ENCODE results near the gene KCNAB1. TPM values are rescaled to one million over a fixed set of nuclear protein-coding genes. Genes with fewer than 3 reads are reported as not detected.
"Not testable (repeated sequence)": the region's sequence is repeated elsewhere in the genome, so short reads cannot be mapped to it uniquely, and the experiment has no call there.

KCNAB1 gene
- total and polyA plus RNA-seq, 10 of the 15 experiments (the other 5 are each of a cell fraction or from before 2014, with no cell fraction given), result 0.11 to 0.69 (median 0.43) TPM; not detected in 6

DNA sequence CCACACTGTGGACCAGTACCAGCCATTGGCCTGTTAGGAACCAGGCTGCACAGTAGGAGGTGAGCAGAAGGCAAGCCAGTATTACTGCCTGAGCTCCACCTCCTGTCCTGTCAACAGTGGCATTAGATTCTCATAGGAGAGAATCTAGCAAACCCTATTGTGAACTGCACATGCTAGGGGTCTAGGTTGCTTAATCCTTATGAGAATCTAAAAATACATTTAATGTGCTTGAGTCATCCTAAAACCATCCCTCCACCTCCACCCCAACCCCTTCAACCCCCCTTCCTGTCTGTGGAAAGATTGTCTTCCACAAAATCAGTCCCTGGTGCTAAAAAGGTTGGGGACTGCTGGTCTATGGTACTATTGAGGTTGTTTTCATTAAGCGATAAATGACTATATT, 49.3 kb upstream of the KCNAB1 start:
- intact Hi-C loops (cut with micrococcal nuclease; ENCODE audit: unreplicated experiment) (no loop called here), in situ Hi-C loops (cut with MboI) (no loop called here)
- SMC1A ChIA-PET (ENCODE audit: uncharacterized antibody, unreplicated experiment), result no interaction called here
- no TSS peak for BruUV-seq (replicated peaks)
- H3K27ac ChIP-seq (ENCODE audit: control insufficient read depth, insufficient read depth), result no peak overlapping the region
- H3K4me2 ChIP-seq (ENCODE audit: control insufficient read depth, insufficient read depth), result no peak overlapping the region
- H2AFZ ChIP-seq (ENCODE audit: control insufficient read depth, low read depth, low read length), result no peak overlapping the region
- no peaks in the 10 kb centered on the region for H3K36me3 ChIP-seq (ENCODE audit: control insufficient read depth in 2 of 2, insufficient read depth in 2 of 2, low read length in 1 of 2)
- DNase-seq (ENCODE audit: low read depth, low spot score) (no peak), FAIRE-seq (no peak), ATAC-seq (no peak)
- no peak overlapping the region for H3K4me3 ChIP-seq
- H3K9me3 ChIP-seq (replicated peaks; ENCODE audit: control insufficient read depth, insufficient read depth, low read length), result no peaks in the 10 kb centered on the region
- RAD21 ChIA-PET (ENCODE audit: unreplicated experiment), result no interaction called here
- TF ChIP-seq ASH2L (IDR thresholded peaks at IDR 0.05; ENCODE audit: borderline replicate concordance, low read depth), result no peak
- TF ChIP-seq PAX5 (IDR thresholded peaks at IDR 0.05; ENCODE audit: borderline replicate concordance, low read depth, low read length), result no peak
- no peak for TF ChIP-seq EED (IDR thresholded peaks at IDR 0.05; ENCODE audit: low read depth)
- TF ChIP-seq STAT3 (IDR thresholded peaks at IDR 0.05; ENCODE audit: low read depth, low read length), result no peak
- no peak for TF ChIP-seq TBL1XR1 (IDR thresholded peaks at IDR 0.05; ENCODE audit: low read depth, low read length)
- TF ChIP-seq, protein P1, sequence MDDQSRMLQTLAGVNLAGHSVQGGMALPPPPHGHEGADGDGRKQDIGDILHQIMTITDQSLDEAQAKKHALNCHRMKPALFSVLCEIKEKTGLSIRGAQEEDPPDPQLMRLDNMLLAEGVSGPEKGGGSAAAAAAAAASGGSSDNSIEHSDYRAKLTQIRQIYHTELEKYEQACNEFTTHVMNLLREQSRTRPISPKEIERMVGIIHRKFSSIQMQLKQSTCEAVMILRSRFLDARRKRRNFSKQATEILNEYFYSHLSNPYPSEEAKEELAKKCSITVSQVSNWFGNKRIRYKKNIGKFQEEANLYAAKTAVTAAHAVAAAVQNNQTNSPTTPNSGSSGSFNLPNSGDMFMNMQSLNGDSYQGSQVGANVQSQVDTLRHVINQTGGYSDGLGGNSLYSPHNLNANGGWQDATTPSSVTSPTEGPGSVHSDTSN (IDR thresholded peaks at IDR 0.05; ENCODE audit: insufficient replicate concordance, low read depth, low read length), result no peak
- TF ChIP-seq ZNF217 (IDR thresholded peaks at IDR 0.05), result no peak
- no peak for TF ChIP-seq KAT2A (conservative IDR thresholded peaks at IDR 0.05; ENCODE audit: control insufficient read depth, low read depth, low read length)
- TF ChIP-seq, protein P2, sequence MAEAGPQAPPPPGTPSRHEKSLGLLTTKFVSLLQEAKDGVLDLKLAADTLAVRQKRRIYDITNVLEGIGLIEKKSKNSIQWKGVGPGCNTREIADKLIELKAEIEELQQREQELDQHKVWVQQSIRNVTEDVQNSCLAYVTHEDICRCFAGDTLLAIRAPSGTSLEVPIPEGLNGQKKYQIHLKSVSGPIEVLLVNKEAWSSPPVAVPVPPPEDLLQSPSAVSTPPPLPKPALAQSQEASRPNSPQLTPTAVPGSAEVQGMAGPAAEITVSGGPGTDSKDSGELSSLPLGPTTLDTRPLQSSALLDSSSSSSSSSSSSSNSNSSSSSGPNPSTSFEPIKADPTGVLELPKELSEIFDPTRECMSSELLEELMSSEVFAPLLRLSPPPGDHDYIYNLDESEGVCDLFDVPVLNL (IDR thresholded peaks at IDR 0.05; ENCODE audit: low read depth, low read length), result no peak
- TF ChIP-seq NR2C1 (IDR thresholded peaks at IDR 0.05), result no peak
- TF ChIP-seq TCF7 (IDR thresholded peaks at IDR 0.05; ENCODE audit: borderline replicate concordance), result no peak
- TF ChIP-seq ZNF207 (IDR thresholded peaks at IDR 0.05; ENCODE audit: borderline replicate concordance), result no peak
- H3K4me1 ChIP-seq (ENCODE audit: control insufficient read depth, insufficient read depth, low read length), result no peaks in the 10 kb centered on the region
- CTCF ChIA-PET, result no interaction called here
- WGBS (ENCODE audit: insufficient coverage, insufficient replicate concordance, low lambda C conversion rate, missing lambda C conversion rate), result 95% methylated on average over 1 of the region's 1 CpG
- POLR2A ChIA-PET, result no interaction called here
- no peaks in the 10 kb centered on the region for H3K79me2 ChIP-seq (ENCODE audit: control insufficient read depth, insufficient read depth, low read length)
- H3K27me3 ChIP-seq (replicated peaks in 1 of 2; ENCODE audit: control insufficient read depth in 2 of 2, insufficient read depth in 2 of 2, low read length in 1 of 2), result no peaks in the 10 kb centered on the region
- no peaks in the 10 kb centered on the region for H4K20me1 ChIP-seq (ENCODE audit: control insufficient read depth, insufficient read depth)
- H3K9ac ChIP-seq (ENCODE audit: control insufficient read depth, insufficient read depth, low read length), result no peak overlapping the region

DNA sequence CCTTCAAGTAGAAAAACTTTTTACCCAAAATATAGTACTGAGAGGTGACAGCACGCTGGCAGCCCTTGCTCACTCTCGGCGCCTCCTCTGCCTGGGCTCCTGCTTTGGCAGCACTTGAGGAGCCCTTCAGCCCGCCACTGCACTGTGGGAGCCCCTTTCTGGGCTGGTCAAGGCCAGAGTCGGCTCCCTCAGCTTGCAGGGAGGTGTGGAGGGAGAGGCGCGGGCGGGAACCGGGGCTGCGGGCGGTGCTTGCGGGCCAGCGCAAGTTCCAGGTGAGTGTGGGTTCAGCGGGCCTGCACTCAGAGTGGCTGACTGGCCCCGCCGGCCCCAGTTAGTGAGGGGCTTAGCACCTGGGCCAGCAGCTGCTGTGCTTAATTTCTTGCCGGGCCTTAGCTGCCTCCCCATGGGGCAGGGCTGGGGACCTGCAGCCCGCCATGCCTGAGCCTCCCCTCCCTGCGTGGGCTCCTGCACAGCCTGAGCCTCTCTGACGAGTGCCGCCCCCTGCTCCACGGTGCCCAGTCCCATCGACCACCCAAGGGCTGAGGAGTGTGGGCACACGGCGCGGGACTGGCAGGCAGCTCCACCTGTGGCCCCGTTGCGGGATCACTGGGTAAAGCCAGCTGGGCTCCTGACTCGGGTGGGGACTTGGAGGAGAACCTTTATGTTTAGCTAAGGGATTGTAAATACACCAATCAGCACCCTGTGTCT, 47.3 kb upstream of the KCNAB1 start:
- H3K27me3 ChIP-seq (replicated peaks in 1 of 2; ENCODE audit: control insufficient read depth in 2 of 2, insufficient read depth in 2 of 2, low read length in 1 of 2); SMC1A ChIA-PET (ENCODE audit: uncharacterized antibody, unreplicated experiment); H4K20me1 ChIP-seq (ENCODE audit: control insufficient read depth, insufficient read depth); H3K36me3 ChIP-seq (ENCODE audit: control insufficient read depth in 2 of 2, insufficient read depth in 2 of 2, low read length in 1 of 2); H3K27ac ChIP-seq (ENCODE audit: control insufficient read depth, insufficient read depth); FAIRE-seq; H3K9ac ChIP-seq (ENCODE audit: control insufficient read depth, insufficient read depth, low read length); H3K9me3 ChIP-seq (replicated peaks; ENCODE audit: control insufficient read depth, insufficient read depth, low read length); in situ Hi-C loops (cut with MboI); POLR2A ChIA-PET; RAD21 ChIA-PET (ENCODE audit: unreplicated experiment); H3K4me3 ChIP-seq; H3K79me2 ChIP-seq (ENCODE audit: control insufficient read depth, insufficient read depth, low read length); intact Hi-C loops (cut with micrococcal nuclease; ENCODE audit: unreplicated experiment); H3K4me2 ChIP-seq (ENCODE audit: control insufficient read depth, insufficient read depth); CTCF ChIA-PET; DNase-seq (ENCODE audit: low read depth, low spot score); H2AFZ ChIP-seq (ENCODE audit: control insufficient read depth, low read depth, low read length); ATAC-seq; BruUV-seq (replicated peaks); H3K4me1 ChIP-seq (ENCODE audit: control insufficient read depth, insufficient read depth, low read length): not testable (repeated sequence)
- WGBS (ENCODE audit: insufficient coverage, insufficient replicate concordance, low lambda C conversion rate, missing lambda C conversion rate), result 63% methylated on average over 25 of the region's 29 CpGs
